Right hindlimb (tissue), 1 donor: Measurements from ENCODE around the gene SPAG6.
"Not testable (repeated sequence)": the region's sequence is repeated elsewhere in the genome, so short reads cannot be mapped to it uniquely, and the experiment has no call there.

Experiments used
- DNase-seq: peaks from one replicate; pipeline ENCODE4 v3.0.0-alpha.2; 2018

The SPAG6 gene

DNA sequence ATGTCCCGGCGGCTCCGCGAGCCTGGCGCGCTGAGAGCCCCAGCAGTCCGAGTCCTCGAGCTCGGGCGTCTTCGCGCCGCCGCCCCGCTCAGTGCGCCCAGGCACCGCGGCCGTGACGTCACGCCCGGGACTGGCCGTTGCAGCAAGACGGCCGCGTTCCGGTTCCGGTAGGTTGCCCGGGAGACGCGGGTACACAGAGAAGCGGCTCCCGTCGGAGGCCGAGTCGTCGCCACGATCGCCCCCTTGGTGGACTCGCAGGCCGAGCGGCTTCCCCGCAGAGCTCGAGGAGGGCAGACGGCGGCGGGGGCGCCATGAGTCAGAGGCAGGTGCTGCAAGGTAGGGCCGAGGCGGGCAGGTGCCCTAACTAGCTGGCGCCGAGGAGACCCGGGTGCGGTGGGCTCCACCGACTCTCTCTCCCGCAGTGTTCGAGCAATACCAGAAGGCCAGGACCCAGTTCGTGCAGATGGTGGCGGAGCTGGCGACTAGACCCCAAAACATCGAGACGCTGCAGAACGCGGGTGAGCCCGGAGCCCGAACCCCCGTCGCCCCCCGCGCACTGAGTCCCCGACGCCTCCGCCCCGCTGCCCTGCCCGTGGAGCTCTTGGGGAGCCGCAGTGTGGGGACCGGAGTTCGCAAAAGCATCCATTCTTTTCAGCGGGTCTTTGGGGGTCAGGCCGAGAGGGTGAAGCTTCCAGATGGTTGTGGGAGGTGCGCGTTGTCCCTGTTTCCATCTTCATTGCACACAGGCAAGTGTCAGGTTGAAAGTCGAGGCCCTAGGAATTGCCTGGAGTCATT is at the start of gene SPAG6:
Gene SPAG6 (plus strand): TSS at position 196 of the 795 bp plus-strand sequence. CDS start 116 bp downstream, at position 312.
- peak; percentile 48 for DNase-seq

- DNase-seq = no peak
Observed at GRCh38 chr10:22301193-22301592, 44.1 kb upstream of the SPAG6 start.

- no peak for DNase-seq
Observed at GRCh38 chr10:22303461-22303860, 41.8 kb upstream of the SPAG6 start.

GRCh38 chr10:22305721-22306120 is 39.6 kb upstream of the SPAG6 start:
- no peak for DNase-seq

- DNase-seq = no peak
Observed at GRCh38 chr10:22308390-22308789, 36.9 kb upstream of the SPAG6 start.

DNA sequence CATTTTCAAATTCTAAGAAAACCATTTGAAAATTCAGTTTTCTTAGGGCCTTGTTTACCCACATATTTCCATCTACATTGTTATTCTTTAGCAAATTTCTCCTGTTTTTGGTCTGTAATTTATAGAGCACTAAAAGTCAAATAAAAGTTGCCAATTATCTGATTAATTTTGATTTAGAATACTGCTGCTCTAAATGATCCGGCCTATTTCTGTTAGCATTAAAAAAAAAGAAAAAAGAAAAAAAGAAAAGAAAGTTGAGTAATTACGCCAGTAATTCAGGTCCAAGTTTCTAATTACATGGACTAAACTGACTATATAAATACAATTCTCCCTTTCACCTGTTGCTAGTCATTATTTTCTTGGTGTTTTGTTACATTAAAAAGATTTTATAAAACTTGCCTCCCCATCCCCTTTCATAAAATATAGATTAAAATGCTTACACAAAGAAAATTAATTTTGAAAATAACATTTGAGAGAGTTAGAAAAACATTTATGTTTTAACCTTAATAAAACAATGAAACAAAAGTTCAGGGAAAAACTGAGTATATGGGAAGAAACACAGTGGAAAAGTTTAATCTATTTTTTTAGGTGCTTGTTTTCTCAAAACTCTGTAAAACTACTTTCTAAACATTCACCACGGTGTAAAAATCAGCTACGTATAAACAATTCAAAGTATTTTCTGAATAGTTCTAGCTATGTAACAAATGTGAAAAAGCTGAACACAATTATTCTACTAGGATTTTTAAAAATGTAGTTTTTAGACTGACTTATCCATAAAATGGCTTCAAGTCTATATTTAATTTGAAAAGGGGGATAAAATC is 35.9 kb upstream of the SPAG6 start:
- DNase-seq = no peak

GRCh38 chr10:22310012-22310411 is 35.3 kb upstream of the SPAG6 start:
- not testable (repeated sequence) for DNase-seq

- DNase-seq = no peak
Observed at GRCh38 chr10:22310928-22311327, 34.4 kb upstream of the SPAG6 start.

DNA sequence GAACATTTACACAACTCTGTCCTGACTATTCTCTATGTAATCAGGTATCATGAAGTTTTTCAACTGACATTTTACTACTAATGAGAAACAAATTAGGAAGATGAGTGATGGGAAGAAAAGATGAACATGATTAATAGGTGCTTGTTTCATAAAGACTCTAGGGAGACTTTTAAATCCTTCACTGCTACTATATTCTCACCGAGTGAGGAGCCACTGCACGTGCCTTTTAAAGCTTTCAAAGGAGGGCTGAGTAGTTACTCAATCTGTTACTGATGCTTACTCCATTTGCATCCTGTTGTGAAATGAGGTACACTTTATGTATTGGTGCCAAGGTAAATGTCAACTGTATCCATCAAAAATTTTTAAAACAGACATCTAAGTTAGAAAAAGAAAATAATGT is 30.4 kb upstream of the SPAG6 start:
- no peak for DNase-seq

DNA sequence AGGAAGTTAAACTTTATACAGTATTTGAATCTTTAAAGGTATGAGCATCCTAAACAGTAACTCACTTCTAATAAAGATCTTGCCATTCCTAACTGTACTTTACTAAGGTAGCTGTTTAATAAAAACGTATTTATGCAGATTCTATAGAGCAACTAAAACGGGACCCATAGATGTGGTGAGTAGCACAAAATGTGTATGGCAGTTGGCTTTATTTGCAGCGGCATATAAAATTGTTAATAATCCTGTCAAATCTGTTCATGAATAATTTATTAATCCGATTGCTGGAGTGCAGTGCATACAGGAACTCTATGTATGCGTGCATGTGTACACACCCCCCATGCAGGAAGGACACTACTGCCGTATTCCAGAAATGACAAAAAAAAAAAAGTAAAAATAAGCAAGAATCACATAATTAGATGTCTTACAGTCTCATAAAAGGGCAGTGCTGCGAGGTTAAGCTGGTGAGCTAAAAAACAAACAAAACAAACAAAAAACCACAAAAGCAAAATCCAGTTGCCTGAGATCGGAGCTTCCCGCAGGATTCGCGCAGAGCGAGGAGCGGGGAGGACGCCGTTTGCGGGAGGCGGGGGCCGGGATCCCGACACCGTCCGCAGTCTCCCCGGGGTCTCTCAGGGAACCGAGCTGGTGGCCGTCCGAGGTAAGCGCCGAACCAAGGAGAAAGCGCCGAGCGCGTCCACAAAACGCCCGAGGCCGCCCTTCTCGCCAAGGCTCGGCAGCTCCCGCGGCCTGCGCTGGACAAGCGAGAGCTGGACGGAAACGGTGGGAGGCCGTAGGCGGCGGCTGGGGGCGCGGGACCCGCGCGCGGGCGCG is 29.6 kb upstream of the SPAG6 start:
- DNase-seq = no peak

- DNase-seq = peak; percentile 93
Observed at GRCh38 chr10:22316286-22317075, 28.8 kb upstream of the SPAG6 start, which contains the start of gene COMMD3. COMMD3 (plus strand) TSS chr10:22316388; CDS start chr10:22316418, 30 bp downstream.

DNA sequence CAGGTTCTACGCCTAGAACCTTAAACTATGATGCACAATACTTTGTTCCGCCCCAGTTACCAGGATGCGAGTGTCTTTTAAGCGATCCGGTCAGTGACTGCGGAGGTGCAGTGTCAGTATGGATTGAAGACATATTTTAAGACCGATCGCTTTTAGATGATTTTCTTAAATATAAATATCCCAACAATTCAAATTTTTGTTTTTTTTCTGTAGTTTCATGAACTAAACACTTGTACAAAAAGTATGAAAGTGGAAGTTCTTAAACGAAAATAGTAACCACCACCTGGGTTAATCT is 28.3 kb upstream of the SPAG6 start:
- no peak for DNase-seq

- DNase-seq = no peak
Observed at GRCh38 chr10:22317771-22318565, 27.3 kb upstream of the SPAG6 start.

- DNase-seq = no peak
Observed at GRCh38 chr10:22318772-22319171, 26.5 kb upstream of the SPAG6 start.

DNA sequence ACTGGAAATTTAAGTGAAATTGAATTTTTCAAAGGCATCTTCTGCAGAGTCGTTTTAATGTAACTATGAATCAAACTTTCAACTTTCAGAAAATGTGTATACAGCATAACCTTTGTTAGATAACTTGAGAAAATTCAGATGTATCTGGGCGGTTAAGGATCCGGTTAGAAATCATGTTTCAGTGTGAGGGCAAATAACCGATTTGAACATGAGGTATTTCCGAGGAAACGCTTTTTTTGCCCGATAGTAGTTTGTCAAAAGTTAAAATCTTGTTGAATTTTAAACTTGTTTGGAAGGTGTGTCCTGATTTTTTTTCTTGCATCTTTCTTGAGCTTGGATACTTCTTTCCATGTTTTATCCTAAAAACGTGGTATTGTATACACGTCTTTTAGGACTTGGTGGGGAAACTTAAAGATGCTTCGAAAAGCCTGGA is 25.7 kb upstream of the SPAG6 start:
- no peak for DNase-seq

DNA sequence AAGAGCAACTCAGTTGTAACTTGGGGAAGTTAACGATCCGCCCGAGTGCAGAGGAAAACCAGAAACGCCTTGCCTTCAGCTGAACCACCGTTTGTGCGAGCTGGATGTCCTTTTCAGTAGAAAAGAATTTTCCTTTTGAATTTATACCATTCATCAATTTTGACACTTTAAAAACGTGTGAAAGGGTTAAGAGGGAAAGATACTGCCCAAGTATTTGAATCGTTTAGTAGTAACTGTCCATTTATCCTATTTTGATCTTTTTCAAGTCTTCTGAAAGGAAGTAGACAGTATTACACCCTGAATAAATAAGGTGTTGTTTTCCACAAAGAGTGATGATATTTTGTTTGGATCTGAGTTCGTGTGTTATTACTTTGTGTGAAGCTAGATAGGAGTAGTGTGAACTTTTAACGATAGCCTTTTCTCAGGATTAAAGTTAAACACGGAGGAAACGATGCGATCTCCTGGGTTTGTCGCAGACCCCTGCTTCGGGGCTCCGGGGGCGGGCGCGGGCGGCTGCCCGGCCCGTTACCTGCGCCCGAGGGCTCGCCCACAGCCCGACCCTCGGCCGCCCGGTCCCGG is 25.2 kb upstream of the SPAG6 start:
- no peak for DNase-seq

- DNase-seq = peak; percentile 96
Observed at GRCh38 chr10:22320591-22321155, 24.6 kb upstream of the SPAG6 start, which contains the start of gene BMI1. BMI1 (plus strand) TSS chr10:22321099; CDS start chr10:22326450, 5,351 bp downstream.

- DNase-seq = no peak
Observed at GRCh38 chr10:22321156-22321923, 24.0 kb upstream of the SPAG6 start.

DNA sequence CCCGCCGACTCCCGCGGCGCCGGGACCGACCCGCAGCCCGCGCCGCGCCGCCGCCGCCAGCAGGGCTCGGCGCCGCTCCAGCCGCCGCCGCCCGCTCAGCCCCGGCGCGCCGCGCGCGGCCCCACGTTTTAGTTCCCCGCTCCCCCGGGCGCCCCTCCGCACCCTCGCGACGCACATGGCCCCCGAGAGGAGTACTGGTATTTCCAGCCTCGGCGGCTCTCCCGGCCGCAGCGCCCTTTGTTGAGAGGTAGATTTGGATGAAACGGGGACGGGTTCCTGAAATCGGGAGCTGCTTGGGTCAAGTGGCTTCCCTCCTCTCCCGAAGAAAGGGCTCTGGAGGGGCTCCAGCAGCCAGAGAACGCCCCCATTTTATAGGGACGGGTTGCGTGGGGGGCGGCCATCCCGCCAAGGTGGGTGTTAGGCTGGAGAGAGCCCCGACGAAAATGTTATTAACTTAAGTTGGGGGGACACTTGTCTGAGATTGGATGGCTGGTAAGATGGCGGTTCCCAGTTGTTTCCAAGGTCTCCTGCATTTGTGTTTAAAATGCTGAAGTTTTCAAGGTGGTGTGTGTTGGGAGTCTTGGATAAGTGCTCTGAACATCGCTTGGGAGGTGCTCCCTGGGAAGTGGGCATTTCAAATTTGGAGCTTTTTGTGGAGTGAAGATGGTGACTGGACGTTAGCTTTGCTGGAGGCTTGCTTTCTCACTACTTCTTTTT is 23.2 kb upstream of the SPAG6 start:
- DNase-seq = peak; percentile 59
